RWPE1 (cell line): ENCODE results near the gene GPR55.

Experiments
- CTCF ChIA-PET: fragments of 350-600 bp; sonication (Branson Sonifier 250); formaldehyde crosslinking; extraction: SDS; loops from one replicate; lab custom pipeline; 2021; lab: Yijun Ruan, JAX
- POLR2A ChIA-PET: fragments of 400-600 bp; formaldehyde crosslinking; extraction: SDS; loops from one replicate; lab custom pipeline; 2020; ENCODE audit warnings: antibody characterized with exemption; ENCODE audit not compliant: low non-redundant PET; lab: Yijun Ruan, JAX
- DNase-seq: peaks from one replicate; pipeline ENCODE4 v3.0.0; 2012; ENCODE audit warnings: low spot score
- H3K27ac ChIP-seq: fragments of 450-650 bp; 2 replicates; pipeline ENCODE4 v1.5.1; 2017
- TF ChIP-seq, protein P1 (sequence below): fragments of 450-650 bp; conservative IDR thresholded peaks from 2 replicates; pipeline ENCODE4 v1.5.1; 2017; ENCODE audit warnings: low read depth, mild to moderate bottlenecking

The GPR55 gene

DNA sequence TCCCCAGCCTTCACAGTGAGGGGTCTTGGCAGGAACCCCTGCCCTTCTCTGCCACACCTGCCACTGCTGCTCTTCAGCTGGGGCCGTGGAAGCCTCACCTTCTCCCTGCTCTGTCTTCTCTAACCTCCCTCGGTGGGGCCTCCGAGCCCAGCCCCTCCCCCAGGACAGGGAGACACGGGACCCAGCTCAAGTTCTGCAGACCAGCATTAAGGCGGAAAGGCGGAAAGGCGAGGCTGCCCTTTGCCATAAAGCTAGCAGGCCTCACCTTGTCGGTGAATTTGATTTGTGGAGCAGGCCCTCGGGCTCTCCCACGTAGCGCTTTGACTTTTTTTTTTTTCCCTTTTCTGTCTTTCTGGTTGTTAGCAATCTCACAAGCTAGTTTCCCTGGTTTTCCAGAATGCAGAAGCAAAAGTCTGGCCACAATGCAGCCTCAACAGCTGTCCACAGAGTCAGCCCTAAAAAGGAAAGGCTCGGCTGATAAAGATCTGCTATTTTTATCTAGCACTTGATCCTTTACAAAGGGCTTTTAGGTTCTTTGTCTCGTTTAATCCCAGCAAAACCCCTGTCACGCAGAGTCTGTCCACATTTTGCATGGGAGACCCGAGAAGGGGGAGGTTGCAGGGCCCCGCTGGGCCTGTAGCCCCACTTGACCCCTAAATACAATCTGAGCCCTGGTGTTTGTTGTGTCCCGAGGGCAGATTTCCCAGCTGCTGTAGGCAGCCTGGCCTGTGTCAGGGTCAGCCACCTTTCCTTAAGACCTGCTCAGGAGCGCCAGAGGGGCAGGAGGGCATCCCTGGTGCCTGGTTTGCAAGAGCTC is 54.3 kb downstream of the GPR55 start:
- CTCF ChIA-PET = interaction anchor here (0.6 kb wide), 1 partner anchor 581 kb away, joined by 3 read pairs; no protein-coding TSS in a partner anchor
- TF ChIP-seq, protein P1, sequence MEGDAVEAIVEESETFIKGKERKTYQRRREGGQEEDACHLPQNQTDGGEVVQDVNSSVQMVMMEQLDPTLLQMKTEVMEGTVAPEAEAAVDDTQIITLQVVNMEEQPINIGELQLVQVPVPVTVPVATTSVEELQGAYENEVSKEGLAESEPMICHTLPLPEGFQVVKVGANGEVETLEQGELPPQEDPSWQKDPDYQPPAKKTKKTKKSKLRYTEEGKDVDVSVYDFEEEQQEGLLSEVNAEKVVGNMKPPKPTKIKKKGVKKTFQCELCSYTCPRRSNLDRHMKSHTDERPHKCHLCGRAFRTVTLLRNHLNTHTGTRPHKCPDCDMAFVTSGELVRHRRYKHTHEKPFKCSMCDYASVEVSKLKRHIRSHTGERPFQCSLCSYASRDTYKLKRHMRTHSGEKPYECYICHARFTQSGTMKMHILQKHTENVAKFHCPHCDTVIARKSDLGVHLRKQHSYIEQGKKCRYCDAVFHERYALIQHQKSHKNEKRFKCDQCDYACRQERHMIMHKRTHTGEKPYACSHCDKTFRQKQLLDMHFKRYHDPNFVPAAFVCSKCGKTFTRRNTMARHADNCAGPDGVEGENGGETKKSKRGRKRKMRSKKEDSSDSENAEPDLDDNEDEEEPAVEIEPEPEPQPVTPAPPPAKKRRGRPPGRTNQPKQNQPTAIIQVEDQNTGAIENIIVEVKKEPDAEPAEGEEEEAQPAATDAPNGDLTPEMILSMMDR = no peak
- no peak for DNase-seq
- POLR2A ChIA-PET = no interaction called here
- H3K27ac ChIP-seq = no peak overlapping the region

DNA sequence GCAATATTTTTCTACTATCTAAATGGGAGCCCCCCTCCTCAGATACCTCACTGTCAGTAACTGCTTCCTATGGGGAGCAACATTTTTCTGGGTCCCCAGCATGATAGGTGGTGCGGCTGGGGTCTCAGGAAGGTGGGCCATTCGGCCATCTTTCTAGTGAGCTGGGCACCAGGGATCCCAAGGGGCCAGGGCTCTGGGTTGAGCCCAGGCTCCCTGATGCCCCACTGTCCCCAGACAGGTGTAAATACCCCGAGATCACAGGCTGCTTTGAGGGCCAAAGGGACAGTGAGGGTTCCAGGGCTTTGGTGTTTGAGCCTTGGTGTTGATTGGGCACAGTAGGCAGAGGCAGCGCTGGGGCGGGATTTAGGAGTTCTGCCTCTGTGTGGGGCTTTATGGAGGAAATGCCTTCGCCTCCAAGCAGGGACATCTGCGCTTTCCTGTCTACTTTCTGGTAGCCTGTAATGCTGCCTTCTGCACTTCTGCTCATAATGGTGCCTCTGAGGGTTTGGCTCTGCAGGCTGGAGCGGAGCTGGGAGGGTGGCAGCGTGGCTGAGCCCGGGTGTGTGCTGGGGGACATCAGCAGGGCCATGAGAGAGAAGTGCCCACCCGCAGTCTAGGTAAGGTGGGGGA is 55.0 kb downstream of the GPR55 start:
- TF ChIP-seq, protein P1 = no peak
- ChIA-PET CTCF (no interaction called here), POLR2A (no interaction called here)
- no peak for DNase-seq
- H3K27ac ChIP-seq = no peak overlapping the region

DNA sequence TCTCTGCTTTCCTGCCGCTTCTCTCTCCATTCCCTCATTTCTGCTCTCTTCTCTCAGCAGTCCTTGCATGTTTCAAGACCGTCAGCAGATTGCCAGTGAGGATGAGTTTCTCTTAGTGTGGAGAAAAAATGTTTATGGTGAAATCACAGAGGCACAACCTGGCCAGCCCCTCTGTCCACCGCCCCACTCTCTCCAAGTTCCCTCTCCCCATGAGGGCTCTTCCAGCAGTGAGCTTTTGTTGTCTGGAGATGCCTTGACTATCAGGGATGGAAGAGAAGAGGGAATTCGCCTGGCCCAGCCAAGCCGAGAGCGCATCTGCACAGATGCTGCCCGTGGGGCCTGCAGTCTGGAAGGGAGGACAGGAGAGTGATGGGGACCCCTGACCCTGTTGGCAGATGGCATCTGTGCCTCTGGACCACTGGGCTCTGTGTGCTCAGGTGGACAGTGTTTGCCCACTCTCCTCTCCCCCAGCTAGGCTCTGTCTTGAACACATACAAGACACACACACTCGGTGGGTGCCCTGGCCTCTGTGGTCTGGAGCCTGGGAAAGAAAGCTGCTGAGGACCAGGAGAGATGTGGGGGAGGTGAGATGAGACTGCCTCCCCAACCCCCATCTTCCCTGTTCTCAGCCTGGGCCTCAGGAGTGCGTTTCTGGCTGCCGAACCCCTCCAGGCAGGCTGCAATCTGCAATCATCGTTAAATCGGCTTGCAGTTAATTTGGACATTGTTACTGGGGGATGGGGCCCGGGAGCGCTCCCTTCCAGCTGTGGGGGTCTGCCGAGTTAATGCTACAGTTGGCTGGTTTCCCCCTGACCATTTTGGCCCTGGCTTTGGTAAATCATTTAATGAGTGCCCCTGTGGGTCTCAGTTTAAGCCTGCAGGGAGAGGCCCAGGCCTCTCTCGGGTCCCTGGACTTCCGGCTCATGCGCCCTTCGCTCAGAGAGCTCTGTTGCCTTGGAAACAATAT is 55.8 kb downstream of the GPR55 start:
- DNase-seq = no peak
- ChIA-PET CTCF (interaction anchor here (0.5 kb wide), 1 partner anchor 491 kb away, joined by 4 read pairs; no protein-coding TSS in a partner anchor), POLR2A (no interaction called here)
- H3K27ac ChIP-seq = no peak overlapping the region
- TF ChIP-seq, protein P1 = no peak

DNA sequence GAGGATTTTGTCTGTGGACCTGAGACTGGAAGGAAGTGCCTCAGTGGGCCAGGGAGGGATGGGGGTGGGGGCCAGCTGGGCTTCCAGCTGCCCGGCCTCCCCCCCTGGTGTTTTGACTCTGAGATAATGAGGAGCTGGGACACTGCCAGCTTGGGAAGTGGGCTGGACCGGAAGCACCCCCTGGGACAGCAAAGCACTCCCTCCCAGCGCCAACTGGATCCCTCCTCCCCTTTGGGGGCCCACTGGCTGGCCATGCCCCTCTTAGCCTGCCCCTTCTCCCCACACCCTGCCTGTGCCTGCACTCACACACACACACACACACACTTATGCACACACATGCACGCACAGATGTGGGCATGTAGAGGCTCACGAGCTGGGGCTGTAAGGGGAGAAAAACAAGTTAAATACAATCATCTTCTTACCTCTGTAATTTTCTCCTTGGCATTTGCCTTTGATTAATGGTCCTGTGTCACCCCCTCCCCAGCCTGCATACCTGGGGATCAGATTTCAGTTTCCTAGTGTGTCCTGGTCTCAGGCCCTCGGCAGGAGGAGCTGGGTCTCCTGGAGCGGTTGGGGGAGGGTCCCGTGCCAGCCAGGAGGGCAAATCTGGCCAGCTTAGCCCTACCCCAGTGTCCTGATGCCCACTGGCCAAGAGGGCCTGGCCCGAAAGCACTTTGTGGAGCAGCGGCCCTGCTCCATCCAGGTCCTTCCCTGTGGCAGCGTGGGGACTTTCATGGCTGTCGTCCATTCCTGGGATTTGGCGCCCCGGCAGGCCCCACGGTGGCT is 56.7 kb downstream of the GPR55 start:
- TF ChIP-seq, protein P1 = no peak
- DNase-seq = no peak
- POLR2A ChIA-PET = no interaction called here
- CTCF ChIA-PET = interaction anchor here (0.5 kb wide), 1 partner anchor 490 kb away, joined by 4 read pairs; no protein-coding TSS in a partner anchor
- H3K27ac ChIP-seq = no peak overlapping the region

DNA sequence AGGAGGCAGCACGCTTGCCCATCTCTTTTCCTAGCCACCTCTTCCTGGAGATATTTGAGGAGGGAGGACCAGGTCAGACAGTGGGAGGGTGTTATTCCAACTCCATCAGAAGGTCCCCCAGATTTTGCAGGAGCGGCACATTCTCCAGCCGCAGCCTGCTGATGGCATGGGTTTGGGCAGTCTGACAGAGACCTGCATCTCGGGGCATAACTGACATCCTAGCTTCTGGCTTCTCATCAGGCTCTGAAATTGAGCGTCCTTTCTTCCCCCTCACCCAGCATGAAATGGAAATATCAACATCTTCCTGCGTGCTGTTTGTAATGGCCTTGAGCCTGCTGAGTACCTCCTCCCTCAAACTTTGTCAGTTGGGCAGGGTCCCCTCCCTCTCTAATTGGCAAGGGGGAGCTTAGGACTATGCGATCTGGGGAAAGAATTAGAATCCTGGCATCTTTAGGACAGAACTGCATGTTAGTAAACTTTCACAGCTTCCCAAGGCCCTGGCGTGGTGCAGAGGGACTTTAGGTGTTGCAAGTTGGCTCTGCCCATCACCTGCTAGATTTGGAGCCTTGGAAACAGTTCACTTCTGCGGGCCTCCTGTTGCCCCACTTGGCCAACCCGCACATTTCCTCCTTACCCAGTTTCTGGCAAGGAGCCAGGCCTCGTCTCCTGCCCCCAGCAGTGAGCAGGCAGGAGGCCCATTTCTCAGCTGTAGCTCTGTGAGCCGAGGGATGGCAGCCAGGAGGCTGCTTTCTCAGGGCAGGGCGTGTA is 58.1 kb downstream of the GPR55 start:
- POLR2A ChIA-PET = no interaction called here
- DNase-seq = no peak
- peak overlapping the region; percentile 46 for H3K27ac ChIP-seq
- CTCF ChIA-PET = interaction anchor here (0.6 kb wide), 1 partner anchor 67 kb away, joined by 3 read pairs; no protein-coding TSS in a partner anchor
- TF ChIP-seq, protein P1 = no peak
